NCI-H1048 (cell line): ENCODE measurements around the gene SLC33A1.
A peak's percentile ranks its signal among the peaks of the same experiment; 100 is the strongest.
"Not testable (repeated sequence)": the region's sequence is repeated elsewhere in the genome, so short reads cannot be mapped to it uniquely, and the experiment has no call there.

Source experiments
- DNase-seq: peaks from one replicate; lab custom pipeline; 2025; lab: John Stamatoyannopoulos, UW

SLC33A1 gene

DNA sequence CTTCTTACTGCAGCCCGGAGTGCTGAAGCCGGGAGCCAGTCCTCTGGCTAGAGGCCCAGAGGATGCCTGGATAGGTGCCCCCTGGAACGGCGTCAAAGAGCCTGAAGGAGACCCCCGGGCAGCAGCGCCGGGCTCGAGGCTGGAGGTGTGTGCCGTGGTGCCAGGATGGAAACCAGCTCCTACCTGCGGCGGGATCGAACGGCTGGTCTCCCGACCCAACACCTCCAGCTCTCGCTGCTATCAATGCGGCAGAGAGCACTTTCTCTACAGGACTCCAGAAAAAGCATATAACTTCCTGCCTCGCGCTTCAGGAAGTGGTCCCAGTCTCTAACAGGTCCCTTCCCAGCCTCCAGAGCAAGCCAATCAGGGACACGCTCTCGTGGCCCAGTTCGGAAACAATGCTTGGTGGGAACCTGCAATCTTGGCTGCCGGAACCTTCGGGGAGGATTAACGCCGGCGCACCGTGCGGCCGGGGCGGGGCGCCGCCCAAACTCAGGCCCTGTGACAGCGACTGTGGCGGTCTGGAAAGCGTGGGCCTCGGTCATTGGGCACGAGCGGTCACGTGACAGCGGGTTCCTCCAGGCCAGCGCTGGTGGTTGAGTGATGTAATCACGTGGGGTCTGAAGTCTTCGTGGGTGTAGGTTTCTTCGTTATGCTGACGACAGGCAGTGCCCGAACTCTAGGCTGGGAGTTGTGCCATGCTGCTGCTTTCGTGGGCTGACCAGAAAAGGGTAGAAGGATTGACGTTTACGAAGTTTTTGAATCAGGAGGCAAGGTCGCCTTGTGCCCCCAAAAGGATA lies at the start of gene SLC33A1:
Gene SLC33A1, minus strand, starts transcription at position 287 of the 800 bp plus-strand sequence. CDS start 430 bp downstream, outside the sequence.
- DNase-seq, result peak; percentile 97

DNA sequence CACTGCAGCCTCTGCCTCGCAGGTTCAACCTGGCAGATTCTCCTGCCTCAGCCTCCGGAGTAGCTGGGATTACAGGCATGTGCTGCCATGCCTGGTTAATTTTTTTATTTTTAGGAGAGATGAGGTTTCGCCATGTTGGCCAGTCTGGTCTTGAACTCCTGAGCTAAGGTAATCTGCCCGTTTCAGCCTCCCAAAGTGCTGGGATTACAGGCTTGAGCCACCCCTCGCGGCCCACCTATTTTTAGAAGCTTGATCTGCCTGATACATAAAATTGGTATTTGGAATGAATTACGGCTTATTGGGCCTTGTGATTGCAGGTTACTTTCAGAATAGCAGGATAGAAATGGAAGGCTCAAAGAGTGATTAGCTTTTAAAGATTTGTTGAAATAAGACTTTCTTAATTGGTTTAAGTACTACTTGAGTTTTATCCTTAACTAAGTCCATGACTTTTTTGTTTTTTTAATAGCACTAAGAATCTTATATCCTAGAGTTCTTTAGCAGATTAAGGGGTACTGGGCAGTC lies 41.2 kb upstream of the SLC33A1 start:
- DNase-seq, result no peak

DNA sequence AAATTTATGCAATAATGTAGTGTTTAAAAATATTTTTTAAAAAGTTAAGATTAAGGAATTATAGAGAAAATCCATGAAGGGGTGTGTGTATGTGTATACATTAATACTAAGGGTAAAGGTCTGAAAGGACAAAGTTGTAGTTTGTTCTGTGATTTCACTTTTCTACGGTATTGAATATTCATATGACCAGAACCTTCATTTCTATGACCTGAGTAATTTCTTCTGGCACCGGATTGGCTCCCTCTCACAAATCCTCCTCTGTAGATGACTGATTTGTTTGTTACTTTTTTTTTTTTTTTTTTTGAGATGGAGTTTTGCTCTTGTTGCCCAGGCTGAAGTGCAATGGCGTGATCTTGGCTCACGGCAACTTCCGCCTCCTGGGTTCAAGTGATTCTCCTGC lies 37.1 kb upstream of the SLC33A1 start:
- no peak for DNase-seq

DNA sequence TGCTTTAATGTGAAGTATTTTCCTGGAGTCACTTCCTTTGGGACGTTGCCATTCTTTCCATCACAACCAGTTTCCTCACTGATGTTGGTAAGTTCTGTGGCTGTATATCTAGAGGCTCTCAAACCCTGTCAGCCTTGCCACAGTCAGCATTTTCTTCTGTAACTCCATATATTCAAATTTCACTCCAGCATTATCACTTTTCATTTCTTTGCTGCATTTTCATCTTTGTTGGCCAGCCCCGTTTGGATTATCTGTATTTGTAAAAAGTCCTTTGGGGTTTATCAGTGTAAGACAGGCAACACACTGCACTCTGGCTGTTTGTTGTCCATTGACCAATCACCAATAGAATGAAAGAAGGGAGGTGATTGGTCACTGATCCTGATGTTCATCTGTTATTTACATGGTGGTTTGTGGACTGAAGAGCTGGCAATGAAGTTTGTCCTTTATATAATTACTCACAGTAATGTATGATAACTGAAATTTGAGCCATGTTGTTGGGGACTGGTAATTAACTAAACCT lies 36.5 kb upstream of the SLC33A1 start:
- no peak for DNase-seq

DNA sequence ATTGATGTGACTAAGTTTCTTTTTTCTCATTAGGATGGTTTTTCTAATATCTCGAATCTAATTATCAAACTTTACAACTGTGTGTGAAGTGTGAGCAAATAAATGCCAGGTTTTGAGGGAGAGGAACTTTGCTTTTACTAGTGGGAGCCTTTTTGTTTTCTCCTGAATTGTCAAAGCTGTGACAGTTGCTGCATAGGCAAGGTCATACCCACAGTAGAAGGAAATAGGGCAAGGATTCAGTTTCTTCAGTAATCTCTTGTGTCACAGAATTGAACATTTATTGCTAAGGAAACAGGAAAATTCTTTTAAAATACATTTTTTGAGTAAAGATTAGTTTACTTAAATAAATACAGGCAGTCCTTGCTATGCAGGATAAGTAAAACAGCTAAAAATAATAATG lies 35.7 kb upstream of the SLC33A1 start:
- no peak for DNase-seq

DNA sequence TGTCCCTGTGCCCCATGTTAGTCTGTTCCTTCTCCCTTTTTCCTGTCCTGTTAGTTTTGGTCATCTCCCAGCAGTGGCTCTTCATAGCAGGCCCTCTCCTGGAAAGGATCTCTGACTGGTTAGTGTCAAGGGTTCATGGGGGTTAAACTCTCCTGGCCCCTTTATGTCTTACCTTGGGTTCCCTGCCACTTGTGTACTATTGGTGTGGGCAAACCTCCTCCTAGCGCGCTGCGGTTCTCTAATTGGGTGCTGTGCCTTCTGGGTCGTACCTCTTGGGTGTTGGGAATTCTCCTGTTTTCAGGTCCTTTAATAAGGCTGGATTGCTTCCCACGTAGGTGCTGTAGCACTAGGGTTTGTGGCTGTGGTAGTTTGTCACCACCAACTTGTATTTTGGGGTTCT lies 35.0 kb upstream of the SLC33A1 start:
- no peak for DNase-seq

DNA sequence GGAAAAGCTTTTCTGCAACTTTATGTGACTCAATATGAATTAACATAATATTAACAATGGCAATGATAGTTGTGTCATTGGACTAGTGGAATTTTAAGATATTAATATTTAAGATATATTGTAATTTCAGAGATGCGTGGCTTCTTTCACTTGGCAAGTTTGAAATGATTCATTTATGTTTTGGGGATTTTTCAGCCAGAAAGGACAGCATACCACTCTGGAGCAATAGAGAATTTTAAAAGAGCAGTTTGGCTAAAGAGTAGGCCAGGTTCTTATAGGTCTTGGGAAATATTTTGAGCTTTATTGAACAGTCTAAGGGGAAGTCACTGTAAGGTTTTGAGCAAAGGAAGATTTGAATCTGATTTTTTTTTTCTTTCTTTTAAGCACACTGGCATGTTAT lies 32.7 kb upstream of the SLC33A1 start:
- DNase-seq, result no peak

DNA sequence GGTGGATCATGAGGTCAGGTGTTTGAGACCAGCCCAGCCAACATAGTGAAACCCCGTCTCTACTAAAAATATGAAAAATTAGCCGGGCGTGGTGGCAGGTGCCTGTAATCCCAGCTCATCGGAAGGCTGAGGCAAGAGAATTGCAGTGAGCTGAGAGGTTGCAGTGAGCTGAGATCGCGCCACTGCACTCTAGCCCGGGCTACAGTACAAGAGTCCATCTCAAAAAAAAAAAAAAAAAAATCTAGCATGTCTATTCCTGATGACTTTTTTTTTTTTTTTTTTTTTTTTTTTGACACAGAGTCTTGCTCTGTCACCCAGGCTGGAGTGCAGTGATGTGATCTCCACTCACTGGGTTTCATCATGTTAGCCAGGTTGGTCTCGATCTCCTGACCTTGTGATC lies 32.1 kb upstream of the SLC33A1 start:
- not testable (repeated sequence) for DNase-seq

DNA sequence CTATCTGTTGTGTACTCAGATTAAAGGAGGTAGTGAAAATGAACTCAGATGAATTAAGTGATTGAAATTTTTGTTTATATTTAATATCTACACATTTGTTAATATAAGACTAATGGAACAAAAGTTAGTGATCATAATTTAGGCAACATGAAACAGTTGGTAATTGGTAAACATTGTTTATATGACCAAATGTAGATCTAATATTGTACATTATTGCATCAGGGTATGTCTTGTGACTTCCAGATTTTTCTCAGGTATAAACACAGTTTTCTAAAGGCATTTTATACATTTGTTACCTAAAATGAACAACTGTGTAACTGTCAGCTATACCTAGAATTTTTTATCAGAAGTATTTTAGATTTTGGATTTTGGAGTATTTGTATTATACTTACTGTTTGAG lies 31.1 kb upstream of the SLC33A1 start:
- DNase-seq, result no peak

DNA sequence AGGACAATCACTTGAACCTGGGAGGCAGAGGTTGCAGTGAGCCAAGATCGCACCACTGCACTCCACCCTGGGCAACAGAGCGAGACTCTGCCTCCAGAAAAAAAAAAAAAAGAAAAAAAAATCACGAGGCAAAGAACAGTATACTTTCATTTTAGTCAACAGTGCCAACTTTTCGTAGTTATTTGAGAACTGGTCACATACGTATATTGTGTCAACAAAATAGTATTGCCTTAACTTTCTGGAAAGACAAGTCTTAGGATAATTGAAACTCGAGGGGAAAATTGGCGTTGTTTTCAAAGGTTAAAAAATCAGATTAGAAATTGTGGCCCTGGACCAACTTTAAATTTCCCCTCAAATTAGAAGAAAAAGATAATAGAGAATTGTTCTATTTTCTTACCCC lies 30.1 kb upstream of the SLC33A1 start:
- no peak for DNase-seq

DNA sequence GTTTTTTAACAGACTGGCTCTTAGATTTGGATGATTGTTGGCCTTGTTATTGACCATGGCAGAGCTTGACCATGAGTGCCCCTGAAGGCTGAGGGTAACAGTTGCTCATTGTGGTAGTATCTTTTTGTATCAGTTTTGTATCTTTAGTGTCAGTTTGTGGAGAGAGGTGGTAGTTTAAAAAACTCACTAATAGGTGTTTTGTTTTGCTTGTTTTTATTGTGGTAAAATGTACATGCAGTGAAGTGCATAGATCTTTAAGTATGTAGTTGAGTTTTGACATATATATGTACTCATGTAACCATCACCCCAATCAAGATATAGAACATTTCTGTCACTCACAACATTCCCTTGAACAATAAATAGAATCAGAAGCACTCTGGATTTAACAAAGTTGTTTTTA lies 26.1 kb upstream of the SLC33A1 start:
- DNase-seq, result no peak

DNA sequence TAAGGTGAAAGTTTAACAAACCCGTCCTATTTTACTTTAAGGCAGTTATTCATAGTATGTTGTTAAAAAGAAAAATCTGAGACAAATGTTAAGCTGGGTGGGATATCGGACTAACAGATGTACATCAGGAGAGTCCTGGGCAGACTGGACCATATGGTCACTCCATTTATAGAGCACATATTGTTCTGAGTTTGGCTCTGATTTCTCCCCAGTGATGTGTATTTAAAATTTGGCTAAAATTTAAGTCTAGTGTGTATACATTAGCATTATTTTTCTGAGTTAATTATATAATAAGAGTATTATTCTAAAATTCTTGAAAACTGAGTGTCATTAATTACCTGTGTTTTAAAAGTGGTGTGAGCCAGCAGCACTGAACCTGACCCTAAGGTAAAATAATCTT lies 22.3 kb upstream of the SLC33A1 start:
- DNase-seq, result no peak

DNA sequence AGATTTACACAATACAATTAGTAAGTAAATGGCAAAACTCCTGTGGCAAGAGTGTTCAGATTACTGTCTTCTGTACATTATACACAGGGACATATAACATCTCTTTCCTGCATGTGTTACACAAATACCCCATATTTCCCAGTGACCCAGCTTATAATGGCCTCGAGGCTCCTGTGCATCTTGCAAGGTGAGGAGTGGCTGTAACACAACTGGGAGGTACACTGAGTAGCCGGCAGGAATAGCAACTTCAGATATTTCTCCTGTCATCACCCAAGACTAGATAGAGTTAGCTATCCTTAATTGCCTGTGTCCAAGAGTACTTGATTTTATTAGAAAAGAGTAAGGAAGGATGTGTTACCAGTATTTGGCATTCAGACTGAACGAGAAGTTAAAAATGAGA lies 21.8 kb upstream of the SLC33A1 start:
- DNase-seq, result no peak

GRCh38 chr3:155872904-155873646 lies 18.8 kb upstream of the SLC33A1 start:
- no peak for DNase-seq

DNA sequence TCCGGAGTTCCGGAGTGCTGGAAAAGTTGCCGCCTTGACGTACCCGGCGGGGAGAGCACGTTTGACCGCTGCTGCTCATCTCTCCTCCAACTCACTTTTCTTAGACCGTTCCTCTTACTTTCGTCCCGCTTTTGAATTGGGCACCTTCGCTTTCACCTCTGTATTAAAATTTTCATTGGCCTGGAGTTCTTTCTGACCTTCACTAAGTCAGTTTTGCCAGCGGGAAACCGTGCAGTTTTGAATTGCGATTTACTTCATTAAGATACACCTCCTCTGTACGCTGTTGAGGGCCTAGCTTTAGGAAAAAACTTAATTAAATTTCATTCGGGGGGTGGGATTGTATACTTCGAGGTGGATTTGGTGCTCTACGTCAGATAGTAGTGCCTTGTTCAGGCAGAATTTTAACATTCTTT lies 17.5 kb upstream of the SLC33A1 start:
- no peak for DNase-seq

GRCh38 chr3:155870945-155871745 lies 16.9 kb upstream of the SLC33A1 start:
- no peak for DNase-seq

DNA sequence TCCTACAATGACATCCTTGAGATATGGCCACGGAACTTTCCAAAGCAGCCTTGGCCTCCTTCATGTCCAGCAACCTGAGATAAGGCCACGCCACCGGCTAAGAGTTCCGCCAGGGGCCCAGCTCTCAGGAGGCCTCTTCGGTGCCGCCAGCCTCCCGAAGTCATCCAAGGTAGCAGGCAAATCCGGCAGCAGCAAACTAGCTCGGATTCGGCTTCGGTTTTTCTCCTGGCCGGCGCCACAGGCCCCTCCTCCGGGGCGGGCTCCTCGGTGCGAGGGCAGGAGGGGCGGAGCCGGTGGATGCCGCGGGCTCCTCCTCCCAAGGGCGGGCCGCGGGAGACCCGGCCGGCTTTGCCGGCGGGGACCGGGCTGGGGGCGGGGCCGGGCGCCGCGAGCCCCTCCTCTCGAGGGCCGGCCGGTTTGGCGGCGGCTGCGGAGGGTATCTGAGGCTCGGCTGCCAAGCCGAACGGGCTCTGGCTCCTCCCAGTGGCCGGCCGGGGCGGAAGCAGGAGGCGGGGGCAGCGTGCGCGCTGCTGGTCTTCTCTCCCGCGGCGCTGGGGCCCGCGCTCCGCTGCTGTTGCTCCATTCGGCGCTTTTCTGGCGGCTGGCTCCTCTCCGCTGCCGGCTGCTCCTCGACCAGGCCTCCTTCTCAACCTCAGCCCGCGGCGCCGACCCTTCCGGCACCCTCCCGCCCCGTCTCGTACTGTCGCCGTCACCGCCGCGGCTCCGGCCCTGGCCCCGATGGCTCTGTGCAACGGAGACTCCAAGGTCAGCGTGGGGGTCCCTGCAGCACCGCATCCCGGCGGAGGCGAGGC lies 16.1 kb upstream of the SLC33A1 start, which contains the start of gene GMPS:
Gene GMPS, plus strand, starts transcription at position 518 of the 812 bp plus-strand sequence. Its CDS starts 221 bp downstream, at position 739.
- peak; percentile 89 for DNase-seq

GRCh38 chr3:155869691-155870090 lies 15.5 kb upstream of the SLC33A1 start:
- DNase-seq, result no peak

GRCh38 chr3:155863072-155863784 lies 9.0 kb upstream of the SLC33A1 start:
- no peak for DNase-seq

- DNase-seq, result not testable (repeated sequence)
These were observed 8.2 kb upstream of the SLC33A1 start for GRCh38 chr3:155862290-155862982.
